Panc1 (cell line): ENCODE data around the gene ASXL1. TPM values are rescaled to one million over a fixed set of nuclear protein-coding genes. Genes with fewer than 3 reads are reported as not detected.

Source experiments
- ATAC-seq: fragments of 200-7000 bp; cut with Tn5 transposase; 2 replicates; pipeline ENCODE4 v1.9.1; 2020; ENCODE audit warnings: mild to moderate bottlenecking, moderate library complexity
- BruUV-seq: library from RNA; stranded (reverse); fragments of 400-500 nt; replicated peaks from 2 replicates; lab custom pipeline; 2021; lab: Mats Ljungman, UMichigan
- CTCF ChIA-PET: fragments of 300-600 bp; sonication (Branson Sonifier 250); formaldehyde crosslinking; loops from one replicate; lab custom pipeline; 2022; ENCODE audit warnings: antibody characterized with exemption; lab: Charles Lee
- POLR2A ChIA-PET: fragments of 300-600 bp; sonication (Branson Sonifier 250); formaldehyde crosslinking; loops from one replicate; lab custom pipeline; 2022; ENCODE audit warnings: antibody characterized with exemption; lab: Charles Lee
- DNase-seq: peaks from one replicate; pipeline ENCODE4 v3.0.0-alpha.2; 2010; ENCODE audit warnings: low read depth, low spot score
- H3K27ac ChIP-seq: 2 replicates; pipeline ENCODE4 v1.5.1; 2011; ENCODE audit warnings: mild to moderate bottlenecking, low read length, inconsistent platforms
- H3K27me3 ChIP-seq: fragments of 200-500 bp; sonication (Bioruptor generic); 2 replicates; pipeline ENCODE4 v1.6.0; 2014; ENCODE audit warnings: low read length, inconsistent platforms; ENCODE audit not compliant: control insufficient read depth, insufficient read depth
- H3K36me3 ChIP-seq: fragments of 200-500 bp; sonication (Bioruptor generic); 2 replicates; pipeline ENCODE4 v1.5.1; 2014; ENCODE audit warnings: inconsistent platforms, mild to moderate bottlenecking, low read length, moderate library complexity; ENCODE audit not compliant: control insufficient read depth, insufficient read depth
- H3K4me1 ChIP-seq: 2 replicates; pipeline ENCODE4 v1.5.1; 2011; ENCODE audit warnings: inconsistent platforms, mild to moderate bottlenecking, low read length, moderate library complexity; ENCODE audit not compliant: control insufficient read depth, insufficient read depth
- H3K4me3 ChIP-seq, 2 experiments: 2 replicates each; pipeline ENCODE4 v1.5.1; 2011 to 2012; ENCODE audit warnings: low read depth in 2 of 2, low read length in 2 of 2, mild to moderate bottlenecking in 2 of 2, inconsistent platforms in 1 of 2, moderate library complexity in 1 of 2
- H3K9me3 ChIP-seq: fragments of 200-500 bp; sonication (Bioruptor generic); 2 replicates; pipeline ENCODE4 v1.5.1; 2014; ENCODE audit warnings: low read depth, mild to moderate bottlenecking, inconsistent platforms, low read length, moderate library complexity; ENCODE audit not compliant: control insufficient read depth, insufficient read depth
- CTCF ChIP-seq: fragments of 450-650 bp; IDR thresholded peaks from 2 replicates; pipeline ENCODE4 v1.5.1; 2017; ENCODE audit warnings: mild to moderate bottlenecking
- POLR2AphosphoS5 ChIP-seq: IDR thresholded peaks from 2 replicates; pipeline ENCODE4 v1.6.1; 2012; ENCODE audit warnings: mild to moderate bottlenecking, low read depth, low read length, moderate library complexity
- REST ChIP-seq, 2 experiments: IDR thresholded peaks; 2 replicates each; pipeline ENCODE4 v1.6.1; 2011 to 2012; ENCODE audit warnings: low read depth in 2 of 2, control low read depth in 1 of 2, low read length in 1 of 2, mild to moderate bottlenecking in 1 of 2, moderate library complexity in 1 of 2; ENCODE audit not compliant: insufficient read depth in 1 of 2
- SIN3A ChIP-seq: IDR thresholded peaks from 2 replicates; pipeline ENCODE4 v1.6.1; 2012; ENCODE audit warnings: low read depth, mild to moderate bottlenecking, low read length, moderate library complexity, borderline replicate concordance; ENCODE audit not compliant: insufficient read depth
- TCF7L2 ChIP-seq: IDR thresholded peaks from 2 replicates; pipeline ENCODE4 v1.6.1; 2011; ENCODE audit warnings: mild to moderate bottlenecking, low read depth, low read length, inconsistent platforms
- in situ Hi-C: cut with HindIII; loops from 2 replicates; pipeline ENCODE4 v1.10.0; 2016; ENCODE audit warnings: low sequenced_read_pairs, low pct_unique_long_range_greater_than_20kb
- intact Hi-C: fragments of 100-400 bp; cut with micrococcal nuclease; formaldehyde crosslinking; loops from one replicate; pipeline ENCODE4 v1.10.0; 2022; ENCODE audit not compliant: unreplicated experiment
- total RNA-seq: library from RNA; stranded (reverse); gene quantifications from one replicate; pipeline ENCODE4 v1.2.1, GENCODE V29; 2021; ENCODE audit not compliant: unreplicated experiment

ASXL1 gene
- total RNA-seq, 1 experiment from 2014 or later = 205 TPM

GRCh38 chr20:32473231-32474008 lies 115.3 kb downstream of the ASXL1 start:
- intact Hi-C loops (no loop called here), in situ Hi-C loops (no loop called here)
- no peaks in the 10 kb centered on the region for H3K36me3 ChIP-seq
- no TSS peak for BruUV-seq
- CTCF ChIA-PET = no interaction called here
- POLR2A ChIA-PET = no interaction called here
- ATAC-seq (no peak), DNase-seq (no peak)
- H3K4me3 ChIP-seq = no peak overlapping the region
- H3K27me3 ChIP-seq = no peaks in the 10 kb centered on the region
- no peak overlapping the region for H3K27ac ChIP-seq
- no peaks in the 10 kb centered on the region for H3K9me3 ChIP-seq
- peaks cover 42% of the 10 kb centered on the region for H3K4me1 ChIP-seq
- TF ChIP-seq REST (IDR thresholded peaks at IDR 0.05; ENCODE audit: insufficient read depth in 1 of 2, low read depth in 2 of 2, low read length in 1 of 2) = no peak
- TF ChIP-seq TCF7L2 = no peak
- TF ChIP-seq POLR2AphosphoS5 = no peak
- TF ChIP-seq CTCF = no peak
- no peak for TF ChIP-seq SIN3A

GRCh38 chr20:32474009-32474716 lies 116.0 kb downstream of the ASXL1 start:
- TF ChIP-seq CTCF (no peak), TCF7L2 (no peak), REST (IDR thresholded peaks at IDR 0.05; ENCODE audit: insufficient read depth in 1 of 2, low read depth in 2 of 2, low read length in 1 of 2) (no peak), POLR2AphosphoS5 (no peak), SIN3A (no peak)
- in situ Hi-C loops = no loop called here
- intact Hi-C loops = no loop called here
- peaks cover 47% of the 10 kb centered on the region for H3K4me1 ChIP-seq
- ChIA-PET CTCF (no interaction called here), POLR2A (no interaction called here)
- H3K36me3 ChIP-seq = no peaks in the 10 kb centered on the region
- no peak overlapping the region for H3K27ac ChIP-seq
- no peaks in the 10 kb centered on the region for H3K27me3 ChIP-seq
- DNase-seq (no peak), ATAC-seq (no peak)
- no peak overlapping the region for H3K4me3 ChIP-seq
- BruUV-seq = no TSS peak
- no peaks in the 10 kb centered on the region for H3K9me3 ChIP-seq
